ENCODE results near the gene C11orf91.

GRCh38 chr11:33701302-33702230 is 940 bp upstream of the C11orf91 start:
- TF ChIP-seq FOXK2 (IDR thresholded peaks at IDR 0.05), result no peak
- no peak for TF ChIP-seq FOXM1 (IDR thresholded peaks at IDR 0.05; ENCODE audit: borderline replicate concordance)
- no peak for TF ChIP-seq PKNOX1 (IDR thresholded peaks at IDR 0.05)
- TF ChIP-seq SP1 (IDR thresholded peaks at IDR 0.05), result no peak
- no peak for TF ChIP-seq ZNF384 (IDR thresholded peaks at IDR 0.05)
- TF ChIP-seq LEF1 (IDR thresholded peaks at IDR 0.05; ENCODE audit: borderline replicate concordance), result no peak
- no peak for TF ChIP-seq SUZ12 (IDR thresholded peaks at IDR 0.05)
- TF ChIP-seq ELF4 (IDR thresholded peaks at IDR 0.05), result no peak
- no peak for TF ChIP-seq FOXA1 (IDR thresholded peaks at IDR 0.05)
